GM19351 (cell line): ENCODE results near the gene DSCAML1.

Source experiments
- ATAC-seq: cut with Tn5 transposase; IDR thresholded peaks from one replicate; pipeline ENCODE4 v1.9.1; 2021; ENCODE audit warnings: mild to moderate bottlenecking, moderate library complexity; ENCODE audit not compliant: unreplicated experiment

The DSCAML1 gene

DNA sequence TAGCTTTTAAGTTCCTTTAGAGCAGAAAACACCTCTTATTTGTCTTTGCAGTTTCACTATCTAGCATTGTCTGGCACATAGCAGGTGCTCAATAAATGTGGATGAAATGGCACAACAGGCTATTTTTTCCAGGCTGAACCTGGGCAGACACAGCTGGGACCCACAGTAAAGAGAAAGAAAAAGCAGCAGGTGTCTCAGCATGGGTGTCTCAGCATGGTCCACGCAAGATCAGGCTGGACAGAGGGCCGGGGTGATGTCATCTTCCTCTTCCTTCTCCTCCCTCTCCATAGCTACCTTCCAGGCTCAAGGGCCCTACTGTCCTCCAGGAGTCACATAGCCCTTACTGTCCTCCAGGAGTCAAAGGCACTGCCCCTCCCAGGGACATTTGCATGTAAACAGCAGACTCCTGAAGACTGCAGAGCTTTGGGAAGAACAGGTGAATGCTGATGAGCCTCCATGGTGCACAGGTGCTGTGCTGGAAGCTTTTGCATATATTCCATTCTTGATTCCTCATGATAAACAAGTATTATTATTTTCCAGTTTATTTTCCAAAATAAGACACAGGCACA lies 65.2 kb downstream of the DSCAML1 start:
- no peak for ATAC-seq

- ATAC-seq, result no peak
These were observed 66.7 kb downstream of the DSCAML1 start for GRCh38 chr11:117730208-117730800.

GRCh38 chr11:117725048-117725734 lies 71.8 kb downstream of the DSCAML1 start:
- no peak for ATAC-seq

DNA sequence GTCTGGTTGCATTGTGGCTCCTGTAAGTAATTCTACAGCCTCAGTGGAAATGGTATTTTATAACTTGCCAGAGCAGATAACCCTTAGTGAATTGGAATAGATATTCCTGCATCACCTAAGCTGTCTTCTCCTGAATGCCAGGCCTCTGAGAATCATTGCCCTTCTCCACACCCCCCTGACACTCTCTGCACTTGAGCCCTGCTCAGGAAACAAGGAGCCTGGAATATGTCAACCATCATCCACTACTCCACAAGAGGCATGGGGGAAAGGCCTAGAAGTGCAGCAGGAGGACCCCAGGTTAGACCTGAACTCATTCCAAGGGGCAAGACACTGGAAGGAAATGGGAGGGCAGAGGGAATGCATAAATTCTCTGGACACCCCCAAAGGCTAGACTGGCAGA lies 72.4 kb downstream of the DSCAML1 start:
- no peak for ATAC-seq

- no peak for ATAC-seq
These were observed 72.9 kb downstream of the DSCAML1 start for GRCh38 chr11:117724104-117724503.

DNA sequence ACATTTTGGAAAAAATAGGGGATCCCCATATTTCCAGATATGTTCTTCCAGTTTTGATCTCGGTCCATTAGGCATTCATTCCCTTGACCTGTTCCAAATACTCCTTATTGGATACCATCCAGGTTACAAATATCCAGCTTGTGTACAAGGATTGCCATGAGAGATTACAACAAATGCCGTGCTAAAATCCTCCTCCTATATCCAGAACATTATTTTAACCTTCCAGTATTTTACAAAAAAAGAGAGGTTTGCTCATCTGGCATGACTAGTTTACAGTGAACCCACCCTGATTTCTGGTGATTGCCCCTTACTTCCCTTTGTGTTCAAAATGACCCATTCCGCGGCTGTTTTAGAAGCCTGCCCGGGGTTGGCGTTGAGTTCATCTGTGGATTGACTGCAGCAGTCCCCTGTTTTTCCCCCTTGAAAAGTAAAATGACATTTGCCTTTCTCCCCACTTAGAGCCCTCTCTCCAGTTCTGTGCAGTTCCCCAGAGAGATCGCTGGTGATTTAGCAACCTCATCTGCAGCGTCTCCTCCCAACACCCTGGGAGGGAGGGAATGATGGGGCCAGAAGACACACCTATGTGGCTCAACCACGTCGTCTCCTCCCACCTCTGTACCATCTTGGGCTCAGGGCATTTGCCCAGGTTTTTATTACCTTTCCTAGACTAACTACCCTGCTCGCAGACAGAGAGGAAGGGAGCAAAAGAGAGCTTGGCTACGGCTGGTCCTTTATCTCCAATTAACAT lies 73.6 kb downstream of the DSCAML1 start:
- ATAC-seq, result no peak

DNA sequence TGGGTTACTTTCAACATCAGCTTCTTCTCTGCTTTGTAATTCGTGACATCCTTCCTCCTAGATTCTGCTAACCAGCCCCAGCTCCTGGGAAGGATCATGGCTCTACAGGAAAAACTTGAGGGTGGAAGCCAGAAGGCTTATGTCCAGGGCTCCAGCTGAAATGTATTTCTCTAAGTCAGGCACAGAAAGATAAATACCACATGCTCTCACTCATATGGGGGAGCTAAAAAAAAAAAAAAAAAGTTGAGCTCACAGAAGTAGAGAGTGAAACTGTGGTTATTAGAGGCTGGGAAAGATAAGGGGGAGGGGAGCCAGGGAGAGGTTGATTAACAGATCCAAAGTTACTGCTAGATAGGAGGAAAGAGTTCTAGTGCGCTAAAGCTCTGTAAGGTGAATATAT lies 74.9 kb downstream of the DSCAML1 start:
- ATAC-seq, result no peak

GRCh38 chr11:117720061-117720511 lies 76.9 kb downstream of the DSCAML1 start:
- no peak for ATAC-seq

DNA sequence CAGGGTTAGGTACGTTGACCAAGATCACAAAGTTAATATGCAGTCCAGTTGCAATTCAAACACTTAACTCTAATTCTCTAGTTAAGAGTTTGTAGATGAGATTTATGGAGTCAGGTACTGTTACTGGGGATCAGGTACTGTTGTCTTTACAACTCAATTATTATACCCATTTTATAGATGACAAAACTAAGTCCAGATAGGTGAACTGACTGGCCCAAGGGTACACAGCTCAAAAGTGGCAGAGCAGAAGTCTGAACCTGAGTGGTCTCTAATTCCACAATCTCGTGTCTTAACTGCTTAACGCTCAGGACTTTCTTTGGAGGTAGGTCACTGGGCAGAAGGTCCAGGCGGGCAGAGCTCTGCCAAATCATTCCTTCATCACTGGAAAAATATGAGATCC lies 77.5 kb downstream of the DSCAML1 start:
- ATAC-seq, result no peak

GRCh38 chr11:117717485-117718314 lies 79.3 kb downstream of the DSCAML1 start:
- no peak for ATAC-seq

DNA sequence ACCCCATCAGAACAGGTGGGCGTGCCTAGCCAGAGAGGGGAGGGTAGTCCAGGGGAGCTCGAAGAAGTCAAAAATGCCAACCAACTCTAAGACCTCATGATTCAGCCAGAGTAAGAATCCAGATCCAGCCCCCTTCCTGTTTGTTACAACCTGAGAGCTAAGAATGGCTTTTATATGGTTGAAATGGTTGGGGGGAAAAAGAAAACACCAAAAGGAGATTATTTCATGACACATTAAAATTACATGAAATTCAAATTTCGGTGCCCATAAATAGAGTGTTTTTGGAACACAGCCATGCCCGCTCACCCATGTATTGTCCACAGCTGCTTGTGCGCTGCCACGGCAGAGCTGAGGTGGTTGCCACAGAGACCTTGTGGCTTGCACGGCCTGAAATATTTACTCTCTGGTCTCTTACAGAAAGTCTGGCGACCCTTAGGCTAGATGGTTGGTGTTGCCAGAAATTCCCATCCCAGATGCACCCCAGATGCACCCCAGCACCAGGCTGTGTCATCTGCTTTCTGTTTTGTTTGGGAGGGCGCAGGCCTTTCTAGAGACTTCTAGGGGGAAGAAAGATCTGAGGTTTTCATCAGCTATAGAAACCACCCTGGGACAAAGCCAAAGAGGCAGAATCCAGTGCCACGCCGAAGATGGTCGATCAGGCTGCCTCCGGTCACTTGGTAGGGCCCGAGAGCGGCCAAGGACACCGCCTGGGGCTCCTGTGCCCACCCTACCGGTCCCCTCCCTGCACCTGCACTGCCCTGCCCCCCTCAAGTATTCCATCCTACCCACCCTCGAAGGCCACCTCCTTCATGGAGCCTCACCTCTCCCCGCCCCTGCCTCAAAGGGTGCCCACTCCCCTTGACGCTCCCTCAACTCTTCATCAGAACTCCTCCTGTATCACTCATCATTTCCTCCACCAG lies 80.2 kb downstream of the DSCAML1 start:
- no peak for ATAC-seq

GRCh38 chr11:117715801-117716200 lies 81.2 kb downstream of the DSCAML1 start:
- ATAC-seq, result no peak

- ATAC-seq, result no peak
These were observed 83.5 kb downstream of the DSCAML1 start for GRCh38 chr11:117713538-117713991.

DNA sequence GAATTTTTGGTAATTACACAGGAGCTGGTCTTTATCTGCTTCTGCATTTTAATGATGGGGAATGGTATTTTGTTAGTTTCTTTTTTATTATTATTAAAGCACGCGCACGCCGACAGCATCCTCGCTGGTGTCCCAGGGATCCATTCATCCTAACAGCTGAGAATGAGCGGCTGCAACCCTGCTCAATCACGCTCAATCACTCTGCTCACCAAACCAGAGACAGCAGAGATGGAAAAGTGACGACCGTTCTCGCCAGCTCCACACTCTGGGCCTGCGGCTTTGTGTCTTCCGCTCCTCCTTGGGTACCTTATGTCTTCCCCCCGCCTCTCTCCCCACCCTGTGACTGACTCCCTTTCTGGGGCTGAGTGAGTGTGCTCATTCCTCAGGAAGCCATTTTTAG lies 84.5 kb downstream of the DSCAML1 start:
- ATAC-seq, result no peak

DNA sequence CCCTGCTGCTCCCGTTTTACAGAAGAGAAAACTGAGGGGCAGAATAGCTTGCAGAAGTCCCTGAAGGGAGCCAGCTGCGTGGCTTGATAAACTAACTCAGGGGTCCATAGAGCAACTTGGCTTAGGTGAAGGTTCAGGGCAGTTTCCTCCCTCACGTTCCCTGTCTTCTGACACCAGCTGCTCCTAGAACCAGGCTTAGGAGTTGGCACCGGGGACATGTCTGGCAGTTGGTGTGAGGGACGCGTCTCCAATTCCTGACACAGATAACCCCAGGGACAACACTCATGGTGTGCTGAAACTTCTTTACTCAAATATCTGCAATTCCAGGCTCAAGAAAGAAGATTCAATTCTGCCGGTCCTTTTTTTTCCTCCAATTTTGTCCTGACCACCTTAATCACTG lies 85.7 kb downstream of the DSCAML1 start:
- no peak for ATAC-seq

DNA sequence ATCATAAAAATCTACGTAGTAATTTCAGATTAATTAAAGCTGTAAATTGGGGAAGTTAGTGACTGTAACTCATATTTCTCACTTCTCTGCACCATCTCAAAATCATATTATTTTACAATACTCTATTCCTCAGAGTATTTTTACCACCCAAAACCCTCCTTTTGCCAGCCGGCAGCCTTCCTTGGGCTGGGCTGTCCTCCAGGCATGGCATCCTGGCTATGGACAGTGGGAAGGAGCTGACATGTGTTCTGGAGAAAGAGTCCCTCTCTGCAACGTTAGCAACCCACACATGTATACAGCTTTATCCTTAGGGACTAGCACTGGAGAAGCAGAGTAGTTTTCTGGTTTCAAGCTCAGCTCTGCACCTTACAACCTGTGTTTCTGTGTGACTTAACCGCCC lies 86.8 kb downstream of the DSCAML1 start:
- no peak for ATAC-seq

- ATAC-seq, result no peak
These were observed 90.6 kb downstream of the DSCAML1 start for GRCh38 chr11:117706322-117706814.

- ATAC-seq, result no peak
These were observed 91.2 kb downstream of the DSCAML1 start for GRCh38 chr11:117705866-117706265.

- ATAC-seq, result no peak
These were observed 92.5 kb downstream of the DSCAML1 start for GRCh38 chr11:117704395-117705100.
